Liver (tissue), 10 donors: ENCODE results near the gene JMY. TPM values are rescaled to one million over a fixed set of nuclear protein-coding genes. Genes with fewer than 3 reads are reported as not detected.

Experiments
- DNase-seq: peaks from one replicate; pipeline ENCODE4 v3.0.0-alpha.2; 2017; ENCODE audit warnings: low spot score
- H3K27ac ChIP-seq, 2 donors: one replicate each; pipeline ENCODE4 v1.7.0; 2013; ENCODE audit warnings: inconsistent platforms in 2 of 2, low read length in 2 of 2, control low read depth in 1 of 2, low read depth in 1 of 2, mild to moderate bottlenecking in 1 of 2
- H3K27me3 ChIP-seq, 4 donors: one replicate each; pipeline versions ENCODE4 v1.6.1 to v1.7.0; 2013; ENCODE audit warnings: low read length in 3 of 4, inconsistent platforms in 1 of 4, mild to moderate bottlenecking in 1 of 4, moderate library complexity in 1 of 4; ENCODE audit not compliant: control insufficient read depth in 4 of 4, insufficient read depth in 4 of 4
- H3K36me3 ChIP-seq, 4 donors: one replicate each; pipeline versions ENCODE4 v1.6.1 to v1.7.0; 2013; ENCODE audit warnings: low read length in 3 of 4, mild to moderate bottlenecking in 3 of 4, low read depth in 1 of 4, moderate library complexity in 1 of 4; ENCODE audit not compliant: control insufficient read depth in 4 of 4, insufficient read depth in 3 of 4
- H3K4me1 ChIP-seq, 4 donors: one replicate each; pipeline versions ENCODE4 v1.6.1 to v1.7.0; 2013; ENCODE audit warnings: low read length in 3 of 4, mild to moderate bottlenecking in 3 of 4, moderate library complexity in 1 of 4; ENCODE audit not compliant: control insufficient read depth in 4 of 4, insufficient read depth in 4 of 4
- H3K4me3 ChIP-seq, 3 donors: one replicate each; pipeline versions ENCODE4 v1.6.1 to v1.7.0; 2013; ENCODE audit warnings: low read length in 3 of 3, control low read depth in 1 of 3, low read depth in 1 of 3, mild to moderate bottlenecking in 1 of 3
- H3K9ac ChIP-seq, 2 donors: one replicate each; pipeline ENCODE4 v1.7.0; 2013; ENCODE audit warnings: low read length in 2 of 2, mild to moderate bottlenecking in 2 of 2, moderate library complexity in 2 of 2, control low read depth in 1 of 2, low read depth in 1 of 2
- H3K9me3 ChIP-seq, 4 donors: one replicate each; pipeline versions ENCODE4 v1.6.1 to v1.7.0; 2013; ENCODE audit warnings: low read length in 3 of 4; ENCODE audit not compliant: control insufficient read depth in 4 of 4
- EGR1 ChIP-seq, 2 donors: IDR thresholded peaks; 2 replicates each; pipeline ENCODE4 v1.6.1; 2016 to 2018; ENCODE audit warnings: antibody characterized with exemption in 2 of 2, low read depth in 2 of 2
- FOXA1 ChIP-seq: IDR thresholded peaks from 2 replicates; pipeline ENCODE4 v1.6.1; 2016; ENCODE audit warnings: antibody characterized with exemption
- FOXA2 ChIP-seq: IDR thresholded peaks from 2 replicates; pipeline ENCODE4 v1.6.1; 2016; ENCODE audit warnings: antibody characterized with exemption
- GABPA ChIP-seq, 2 donors: IDR thresholded peaks in 1 of 2; conservative IDR thresholded peaks in 1 of 2; 2 replicates each; pipeline ENCODE4 v1.6.1; 2016; ENCODE audit warnings: antibody characterized with exemption in 2 of 2, mild to moderate bottlenecking in 1 of 2, moderate library complexity in 1 of 2
- HNF4A ChIP-seq, 2 donors: conservative IDR thresholded peaks; 2 replicates each; pipeline ENCODE4 v1.6.1; 2016; ENCODE audit warnings: antibody characterized with exemption in 2 of 2, mild to moderate bottlenecking in 2 of 2
- HNF4G ChIP-seq: IDR thresholded peaks from 2 replicates; pipeline ENCODE4 v1.6.1; 2016; ENCODE audit warnings: antibody characterized with exemption
- JUND ChIP-seq, 2 donors: IDR thresholded peaks; 2 replicates each; pipeline ENCODE4 v1.6.1; 2016; ENCODE audit warnings: antibody characterized with exemption in 2 of 2
- NR2F2 ChIP-seq: IDR thresholded peaks from 2 replicates; pipeline ENCODE4 v1.6.1; 2016; ENCODE audit warnings: antibody characterized with exemption
- RAD21 ChIP-seq, 2 donors: IDR thresholded peaks; 2 replicates each; pipeline ENCODE4 v1.6.1; 2016; ENCODE audit warnings: antibody characterized with exemption in 2 of 2, mild to moderate bottlenecking in 2 of 2
- RXRA ChIP-seq, 2 donors: IDR thresholded peaks; 2 replicates each; pipeline ENCODE4 v1.6.1; 2017 to 2018; ENCODE audit warnings: antibody characterized with exemption in 2 of 2, mild to moderate bottlenecking in 1 of 2
- SP1 ChIP-seq: IDR thresholded peaks from 2 replicates; pipeline ENCODE4 v1.6.1; 2018; ENCODE audit warnings: antibody characterized with exemption, mild to moderate bottlenecking
- TAF1 ChIP-seq: conservative IDR thresholded peaks from 2 replicates; pipeline ENCODE4 v1.6.1; 2016; ENCODE audit warnings: antibody characterized with exemption, mild to moderate bottlenecking
- YY1 ChIP-seq: IDR thresholded peaks from 2 replicates; pipeline ENCODE4 v1.6.1; 2016; ENCODE audit warnings: antibody characterized with exemption, mild to moderate bottlenecking
- WGBS: extraction: QIAGEN DNeasy Blood & Tissue Kit; methylation state at CpG from one replicate; pipeline ENCODE4 v1.1.7; 2013; 5-methylcytosine and 5-hydroxymethylcytosine counted together
- polyA plus RNA-seq, 2 donors: library from polyadenylated mRNA; stranded (reverse) in 1 of 2; unstranded in 1 of 2; fragments of 200-250 nt in 1 of 2; fragments of >200 nt in 1 of 2; fragmentation: Nextera tagmentation in 1 of 2; extraction: Ambion mirVana in 1 of 2; gene quantifications; one replicate each; pipeline versions ENCODE4 v1.2.1 to v1.2.3, GENCODE V29; 2013 to 2015
- small RNA-seq: library from RNA; depleted of rRNA; stranded (forward); fragments of <200 nt; gene quantifications from one replicate; pipeline ENCODE3, GENCODE V24; 2014
- total RNA-seq, 2 donors: library from RNA; depleted of rRNA; stranded (reverse); fragments of >200 nt; gene quantifications; one replicate each; pipeline ENCODE4 v1.2.3, GENCODE V29; 2014
- TF ChIP-seq, protein P1 (sequence below): IDR thresholded peaks from 2 replicates; pipeline ENCODE4 v1.6.1; 2016; ENCODE audit warnings: antibody characterized with exemption
- TF ChIP-seq, protein P2 (sequence below): IDR thresholded peaks from 2 replicates; pipeline ENCODE4 v1.6.1; 2016; ENCODE audit warnings: antibody characterized with exemption
- TF ChIP-seq, protein P3 (sequence below): IDR thresholded peaks from 2 replicates; pipeline ENCODE4 v1.6.1; 2016; ENCODE audit warnings: antibody characterized with exemption, mild to moderate bottlenecking
- TF ChIP-seq, protein P4 (sequence below): fragments of 150-350 bp; IDR thresholded peaks from 2 replicates; pipeline ENCODE4 v1.5.1; 2017; ENCODE audit warnings: improper control_type of control experiment, low read depth, low read length; ENCODE audit not compliant: missing input control
- TF ChIP-seq, protein P5 (sequence below): IDR thresholded peaks from 2 replicates; pipeline ENCODE4 v1.6.1; 2016; ENCODE audit warnings: antibody characterized with exemption
- donor health status: healthy.
- donor health status: healthy.
- donor health status: healthy.
- donor health status: healthy.
- donor health status: healthy.

Gene JMY
- total and polyA plus RNA-seq, 4 donors: 2.4 to 9.7 (median 6.2) TPM

DNA sequence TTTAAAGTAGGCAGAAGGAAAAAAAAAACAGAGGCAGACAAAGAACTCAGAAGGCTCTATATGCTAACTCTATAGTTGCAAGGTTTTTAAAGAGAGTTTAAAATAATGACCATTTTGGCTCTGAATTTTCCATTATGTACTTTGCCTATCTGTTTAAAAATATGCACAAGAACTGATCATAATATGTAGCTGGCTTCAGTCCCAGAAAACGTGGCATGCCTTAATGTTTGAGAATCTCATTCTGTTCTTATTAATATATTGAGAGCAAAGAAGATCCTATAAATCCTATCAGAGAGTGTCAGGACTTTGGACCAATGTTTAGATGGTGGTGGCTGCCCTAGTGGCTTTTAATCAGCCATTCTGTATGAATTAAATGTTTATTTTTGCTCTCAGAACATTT is 121.5 kb downstream of the JMY start:
- Histone ChIP-seq H3K4me3 (no peak overlapping the region), H3K36me3 (no peaks in the 10 kb centered on the region), H3K9me3 (no peaks in the 10 kb centered on the region), H3K4me1 (no peaks in the 10 kb centered on the region), H3K27ac (no peak overlapping the region), H3K27me3 (no peaks in the 10 kb centered on the region), H3K9ac (no peak overlapping the region)
- DNase-seq: no peak
- TF ChIP-seq, protein P1, sequence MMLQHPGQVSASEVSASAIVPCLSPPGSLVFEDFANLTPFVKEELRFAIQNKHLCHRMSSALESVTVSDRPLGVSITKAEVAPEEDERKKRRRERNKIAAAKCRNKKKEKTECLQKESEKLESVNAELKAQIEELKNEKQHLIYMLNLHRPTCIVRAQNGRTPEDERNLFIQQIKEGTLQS: no peak
- no peak for TF ChIP-seq FOXA1
- TF ChIP-seq SP1: no peak
- TF ChIP-seq HNF4G: no peak
- TF ChIP-seq FOXA2: no peak
- TF ChIP-seq, protein P2, sequence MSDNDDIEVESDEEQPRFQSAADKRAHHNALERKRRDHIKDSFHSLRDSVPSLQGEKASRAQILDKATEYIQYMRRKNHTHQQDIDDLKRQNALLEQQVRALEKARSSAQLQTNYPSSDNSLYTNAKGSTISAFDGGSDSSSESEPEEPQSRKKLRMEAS: no peak
- no peak for TF ChIP-seq NR2F2
- TF ChIP-seq, protein P3, sequence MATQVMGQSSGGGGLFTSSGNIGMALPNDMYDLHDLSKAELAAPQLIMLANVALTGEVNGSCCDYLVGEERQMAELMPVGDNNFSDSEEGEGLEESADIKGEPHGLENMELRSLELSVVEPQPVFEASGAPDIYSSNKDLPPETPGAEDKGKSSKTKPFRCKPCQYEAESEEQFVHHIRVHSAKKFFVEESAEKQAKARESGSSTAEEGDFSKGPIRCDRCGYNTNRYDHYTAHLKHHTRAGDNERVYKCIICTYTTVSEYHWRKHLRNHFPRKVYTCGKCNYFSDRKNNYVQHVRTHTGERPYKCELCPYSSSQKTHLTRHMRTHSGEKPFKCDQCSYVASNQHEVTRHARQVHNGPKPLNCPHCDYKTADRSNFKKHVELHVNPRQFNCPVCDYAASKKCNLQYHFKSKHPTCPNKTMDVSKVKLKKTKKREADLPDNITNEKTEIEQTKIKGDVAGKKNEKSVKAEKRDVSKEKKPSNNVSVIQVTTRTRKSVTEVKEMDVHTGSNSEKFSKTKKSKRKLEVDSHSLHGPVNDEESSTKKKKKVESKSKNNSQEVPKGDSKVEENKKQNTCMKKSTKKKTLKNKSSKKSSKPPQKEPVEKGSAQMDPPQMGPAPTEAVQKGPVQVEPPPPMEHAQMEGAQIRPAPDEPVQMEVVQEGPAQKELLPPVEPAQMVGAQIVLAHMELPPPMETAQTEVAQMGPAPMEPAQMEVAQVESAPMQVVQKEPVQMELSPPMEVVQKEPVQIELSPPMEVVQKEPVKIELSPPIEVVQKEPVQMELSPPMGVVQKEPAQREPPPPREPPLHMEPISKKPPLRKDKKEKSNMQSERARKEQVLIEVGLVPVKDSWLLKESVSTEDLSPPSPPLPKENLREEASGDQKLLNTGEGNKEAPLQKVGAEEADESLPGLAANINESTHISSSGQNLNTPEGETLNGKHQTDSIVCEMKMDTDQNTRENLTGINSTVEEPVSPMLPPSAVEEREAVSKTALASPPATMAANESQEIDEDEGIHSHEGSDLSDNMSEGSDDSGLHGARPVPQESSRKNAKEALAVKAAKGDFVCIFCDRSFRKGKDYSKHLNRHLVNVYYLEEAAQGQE: no peak
- no peak for TF ChIP-seq GABPA (IDR thresholded peaks at IDR 0.05 in 1 of 2, conservative IDR thresholded peaks at IDR 0.05 in 1 of 2)
- TF ChIP-seq, protein P4, sequence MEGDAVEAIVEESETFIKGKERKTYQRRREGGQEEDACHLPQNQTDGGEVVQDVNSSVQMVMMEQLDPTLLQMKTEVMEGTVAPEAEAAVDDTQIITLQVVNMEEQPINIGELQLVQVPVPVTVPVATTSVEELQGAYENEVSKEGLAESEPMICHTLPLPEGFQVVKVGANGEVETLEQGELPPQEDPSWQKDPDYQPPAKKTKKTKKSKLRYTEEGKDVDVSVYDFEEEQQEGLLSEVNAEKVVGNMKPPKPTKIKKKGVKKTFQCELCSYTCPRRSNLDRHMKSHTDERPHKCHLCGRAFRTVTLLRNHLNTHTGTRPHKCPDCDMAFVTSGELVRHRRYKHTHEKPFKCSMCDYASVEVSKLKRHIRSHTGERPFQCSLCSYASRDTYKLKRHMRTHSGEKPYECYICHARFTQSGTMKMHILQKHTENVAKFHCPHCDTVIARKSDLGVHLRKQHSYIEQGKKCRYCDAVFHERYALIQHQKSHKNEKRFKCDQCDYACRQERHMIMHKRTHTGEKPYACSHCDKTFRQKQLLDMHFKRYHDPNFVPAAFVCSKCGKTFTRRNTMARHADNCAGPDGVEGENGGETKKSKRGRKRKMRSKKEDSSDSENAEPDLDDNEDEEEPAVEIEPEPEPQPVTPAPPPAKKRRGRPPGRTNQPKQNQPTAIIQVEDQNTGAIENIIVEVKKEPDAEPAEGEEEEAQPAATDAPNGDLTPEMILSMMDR: no peak
- TF ChIP-seq HNF4A (conservative IDR thresholded peaks at IDR 0.05): no peak
- no peak for TF ChIP-seq RXRA (IDR thresholded peaks at IDR 0.05)
- no peak for TF ChIP-seq EGR1 (IDR thresholded peaks at IDR 0.05; ENCODE audit: low read depth in 2 of 2)
- TF ChIP-seq YY1: no peak
- TF ChIP-seq, protein P5, sequence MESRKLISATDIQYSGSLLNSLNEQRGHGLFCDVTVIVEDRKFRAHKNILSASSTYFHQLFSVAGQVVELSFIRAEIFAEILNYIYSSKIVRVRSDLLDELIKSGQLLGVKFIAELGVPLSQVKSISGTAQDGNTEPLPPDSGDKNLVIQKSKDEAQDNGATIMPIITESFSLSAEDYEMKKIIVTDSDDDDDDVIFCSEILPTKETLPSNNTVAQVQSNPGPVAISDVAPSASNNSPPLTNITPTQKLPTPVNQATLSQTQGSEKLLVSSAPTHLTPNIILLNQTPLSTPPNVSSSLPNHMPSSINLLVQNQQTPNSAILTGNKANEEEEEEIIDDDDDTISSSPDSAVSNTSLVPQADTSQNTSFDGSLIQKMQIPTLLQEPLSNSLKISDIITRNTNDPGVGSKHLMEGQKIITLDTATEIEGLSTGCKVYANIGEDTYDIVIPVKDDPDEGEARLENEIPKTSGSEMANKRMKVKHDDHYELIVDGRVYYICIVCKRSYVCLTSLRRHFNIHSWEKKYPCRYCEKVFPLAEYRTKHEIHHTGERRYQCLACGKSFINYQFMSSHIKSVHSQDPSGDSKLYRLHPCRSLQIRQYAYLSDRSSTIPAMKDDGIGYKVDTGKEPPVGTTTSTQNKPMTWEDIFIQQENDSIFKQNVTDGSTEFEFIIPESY: no peak
- TF ChIP-seq RAD21 (IDR thresholded peaks at IDR 0.05): no peak
- TF ChIP-seq TAF1: no peak
- no peak for TF ChIP-seq JUND (IDR thresholded peaks at IDR 0.05)
- 45% methylated on average over 1 of the region's 1 CpG for WGBS

Small RNAs within 50 kb of the gene (small RNA-seq; reads per million reads assigned to genes)
- gene AC016559.1 (not detected), gene RF00425 (not detected)

Other genes with a start within 250 kb of the JMY start
- gene DMGDH, start 166.5 kb upstream of the JMY start, total RNA-seq: 100 to 1,000 TPM in 1 of 2 donors, 10 to 100 TPM in 1; 28.9 to 130 TPM
- 10 to 100 TPM; 39.4 to 57.6 TPM for gene DMGDH, start 166.5 kb upstream of the JMY start, polyA plus RNA-seq
- 100 to 1,000 TPM in 1 of 2 donors, 10 to 100 TPM in 1; 62.3 to 374 TPM for gene BHMT2, start 166.4 kb upstream of the JMY start, total RNA-seq
- gene BHMT2, start 166.4 kb upstream of the JMY start, polyA plus RNA-seq: 100 to 1,000 TPM; 216 to 326 TPM
- gene BHMT, start 124.3 kb upstream of the JMY start, total RNA-seq: 100 to 1,000 TPM in 1 of 2 donors, 10 to 100 TPM in 1; 27.7 to 144 TPM
- gene BHMT, start 124.3 kb upstream of the JMY start, polyA plus RNA-seq: 100 to 1,000 TPM in 1 of 2 donors, 10 to 100 TPM in 1; 88.3 to 197 TPM